LHCN-M2 (cell line): Measurements from ENCODE around the gene GRAMD1C. TPM values are rescaled to one million over a fixed set of nuclear protein-coding genes. Genes with fewer than 3 reads are reported as not detected.
"Not testable (repeated sequence)": the region's sequence is repeated elsewhere in the genome, so short reads cannot be mapped to it uniquely, and the experiment has no call there.

Source experiments
- DNase-seq: peaks from one replicate; pipeline ENCODE4 v3.0.0-alpha.2; 2012; ENCODE audit warnings: low read depth
- polyA plus RNA-seq: library from polyadenylated mRNA; unstranded; fragments of >200 nt; gene quantifications from one replicate; pipeline ENCODE4 v1.2.1, GENCODE V29; 2012; ENCODE audit warnings: missing spikeins
- total RNA-seq: library from RNA; depleted of rRNA; stranded (reverse); fragments of >200 nt; gene quantifications from 2 replicates; pipeline ENCODE4 v1.2.3, GENCODE V29; 2014; rRNA removed

GRAMD1C gene
- total RNA-seq = 2.2 TPM in 2 replicates
- polyA plus RNA-seq = 0.29 TPM

- DNase-seq = peak; percentile 78
Observed at GRCh38 chr3:113838631-113839209, at the start of gene GRAMD1C. GRAMD1C (plus strand) TSS chr3:113838788; CDS start chr3:113838910, 122 bp downstream.

GRCh38 chr3:113791381-113791780 lies 47.2 kb upstream of the GRAMD1C start:
- peak; percentile 35 for DNase-seq

- DNase-seq = no peak
Observed at GRCh38 chr3:113794526-113794925, 44.1 kb upstream of the GRAMD1C start.

GRCh38 chr3:113795693-113796092 lies 42.9 kb upstream of the GRAMD1C start:
- DNase-seq = no peak

- no peak for DNase-seq
Observed at GRCh38 chr3:113802795-113803455, 35.7 kb upstream of the GRAMD1C start.

- no peak for DNase-seq
Observed at GRCh38 chr3:113804661-113805060, 33.9 kb upstream of the GRAMD1C start.

GRCh38 chr3:113805249-113805648 lies 33.3 kb upstream of the GRAMD1C start:
- DNase-seq = no peak

GRCh38 chr3:113812854-113813253 lies 25.7 kb upstream of the GRAMD1C start:
- no peak for DNase-seq

- no peak for DNase-seq
Observed at GRCh38 chr3:113819866-113820265, 18.7 kb upstream of the GRAMD1C start.

GRCh38 chr3:113825090-113825489 lies 13.5 kb upstream of the GRAMD1C start:
- peak; percentile 39 for DNase-seq

- no peak for DNase-seq
Observed at GRCh38 chr3:113828600-113828999, 10.0 kb upstream of the GRAMD1C start.

GRCh38 chr3:113829576-113830354 lies 8.8 kb upstream of the GRAMD1C start:
- DNase-seq = no peak

- no peak for DNase-seq
Observed at GRCh38 chr3:113831103-113831355, 7.6 kb upstream of the GRAMD1C start.

GRCh38 chr3:113832477-113833164 lies 6.0 kb upstream of the GRAMD1C start:
- DNase-seq = no peak

GRCh38 chr3:113834983-113835382 lies 3.6 kb upstream of the GRAMD1C start:
- no peak for DNase-seq

GRCh38 chr3:113839551-113839950 lies 963 bp downstream of the GRAMD1C start:
- DNase-seq = no peak

GRCh38 chr3:113844622-113845222 lies 6.1 kb downstream of the GRAMD1C start:
- DNase-seq = peak; percentile 40

- no peak for DNase-seq
Observed at GRCh38 chr3:113847247-113847646, 8.7 kb downstream of the GRAMD1C start.

- DNase-seq = no peak
Observed at GRCh38 chr3:113847664-113848461, 9.3 kb downstream of the GRAMD1C start.

- DNase-seq = not testable (repeated sequence)
Observed at GRCh38 chr3:113849071-113849470, 10.5 kb downstream of the GRAMD1C start.

GRCh38 chr3:113849841-113850240 lies 11.3 kb downstream of the GRAMD1C start:
- DNase-seq = not testable (repeated sequence)
